ENCODE results near the gene EPB41L1. TPM values are rescaled to one million over a fixed set of nuclear protein-coding genes. Genes with fewer than 3 reads are reported as not detected.

EPB41L1 gene
- total RNA-seq, 1 experiment from 2014 or later, result 38.7 TPM

DNA sequence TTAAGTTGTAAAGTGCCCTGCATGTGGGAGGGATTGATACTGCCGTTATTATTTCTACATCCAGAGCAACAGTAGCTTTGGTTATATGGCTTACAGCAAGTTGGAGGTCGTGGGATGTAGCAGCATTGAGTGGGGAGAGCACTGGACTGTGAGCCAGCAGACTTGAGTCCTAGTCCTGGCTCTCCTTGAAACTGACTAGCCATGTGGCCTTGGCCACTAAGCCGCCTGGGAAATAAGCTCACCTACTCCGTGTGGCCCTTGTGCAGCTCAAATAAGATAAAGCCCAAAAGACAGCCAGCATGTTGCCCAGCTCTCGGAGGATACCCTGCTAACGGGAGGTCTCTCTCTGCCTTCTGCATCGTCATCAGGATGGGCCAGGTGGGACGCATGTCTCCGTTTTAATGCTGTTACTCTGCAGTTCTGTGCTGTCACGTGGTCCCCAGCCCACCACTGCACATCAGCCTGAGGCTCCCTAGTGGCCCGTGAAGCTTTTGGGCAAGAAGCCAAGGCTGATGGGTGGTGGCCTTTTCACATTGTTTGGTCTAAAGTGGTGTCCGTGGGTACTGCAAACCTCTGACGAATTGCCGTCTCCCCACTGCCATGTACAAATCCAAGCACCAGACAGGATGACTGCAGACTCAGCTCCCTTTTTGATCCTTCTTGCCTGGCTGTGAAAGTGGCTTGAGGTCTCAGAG lies 7.9 kb downstream of the EPB41L1 start:
- H3K36me3 Mint-ChIP-seq, result no peaks in the 10 kb centered on the region
- CTCF ChIA-PET, result interaction anchor here (0.9 to 2.1 kb wide), 4 partner anchors 40 to 171 kb away, joined by 3 to 8 read pairs (median 6); no protein-coding TSS in a partner anchor

DNA sequence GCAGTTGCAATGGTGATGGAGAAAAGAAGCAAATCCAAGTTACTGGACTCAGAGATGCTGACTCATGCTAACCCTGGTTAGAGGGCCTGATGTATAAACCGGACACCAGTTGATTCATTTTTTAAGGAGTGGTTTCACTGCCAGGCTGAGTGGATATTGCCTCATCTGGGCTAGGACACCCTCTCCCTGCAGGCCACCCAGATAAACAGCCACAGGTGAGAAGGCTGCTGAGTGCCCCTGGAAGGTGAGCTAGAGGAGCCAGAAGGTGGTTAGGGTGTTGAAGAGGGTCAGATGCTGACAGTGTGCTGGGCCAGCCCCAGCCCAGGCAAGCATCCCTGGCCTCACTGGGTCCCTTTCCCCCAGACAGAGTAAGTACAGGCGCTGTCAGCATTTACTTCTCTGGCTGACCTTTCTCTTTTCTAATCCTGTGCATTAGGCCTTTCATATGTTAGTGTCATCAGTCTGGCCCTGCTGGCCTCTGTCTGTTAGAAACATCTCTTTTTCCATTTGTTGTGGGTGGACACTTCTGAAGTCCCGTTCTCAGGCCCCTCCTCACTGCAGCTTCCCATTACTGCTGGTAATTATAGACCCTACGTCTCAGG lies 13.5 kb downstream of the EPB41L1 start:
- DNase-seq (ENCODE audit: low spot score) (no peak), ATAC-seq (no peak)
- Mint-ChIP-seq H3K4me3 (no peak overlapping the region), H3K9me3 (no peaks in the 10 kb centered on the region), H3K36me3 (no peaks in the 10 kb centered on the region), H3K27me3 (ENCODE audit: low read depth) (no peaks in the 10 kb centered on the region), H3K27ac (no peak overlapping the region; the same call in 1 of the 2 replicates), H3K4me1 (peaks cover 17% of the 10 kb centered on the region)
- ChIA-PET POLR2A (no interaction called here), CTCF (interaction anchor here (0.7 kb wide), 1 partner anchor 177 kb away, joined by 3 read pairs; no protein-coding TSS in a partner anchor)
- TF ChIP-seq RORB (CRISPR knock-in tag; IDR thresholded peaks at IDR 0.05) (no peak), ZBTB21 (CRISPR knock-in tag; IDR thresholded peaks at IDR 0.05; ENCODE audit: borderline replicate concordance) (no peak)
- TF ChIP-seq, protein P1, sequence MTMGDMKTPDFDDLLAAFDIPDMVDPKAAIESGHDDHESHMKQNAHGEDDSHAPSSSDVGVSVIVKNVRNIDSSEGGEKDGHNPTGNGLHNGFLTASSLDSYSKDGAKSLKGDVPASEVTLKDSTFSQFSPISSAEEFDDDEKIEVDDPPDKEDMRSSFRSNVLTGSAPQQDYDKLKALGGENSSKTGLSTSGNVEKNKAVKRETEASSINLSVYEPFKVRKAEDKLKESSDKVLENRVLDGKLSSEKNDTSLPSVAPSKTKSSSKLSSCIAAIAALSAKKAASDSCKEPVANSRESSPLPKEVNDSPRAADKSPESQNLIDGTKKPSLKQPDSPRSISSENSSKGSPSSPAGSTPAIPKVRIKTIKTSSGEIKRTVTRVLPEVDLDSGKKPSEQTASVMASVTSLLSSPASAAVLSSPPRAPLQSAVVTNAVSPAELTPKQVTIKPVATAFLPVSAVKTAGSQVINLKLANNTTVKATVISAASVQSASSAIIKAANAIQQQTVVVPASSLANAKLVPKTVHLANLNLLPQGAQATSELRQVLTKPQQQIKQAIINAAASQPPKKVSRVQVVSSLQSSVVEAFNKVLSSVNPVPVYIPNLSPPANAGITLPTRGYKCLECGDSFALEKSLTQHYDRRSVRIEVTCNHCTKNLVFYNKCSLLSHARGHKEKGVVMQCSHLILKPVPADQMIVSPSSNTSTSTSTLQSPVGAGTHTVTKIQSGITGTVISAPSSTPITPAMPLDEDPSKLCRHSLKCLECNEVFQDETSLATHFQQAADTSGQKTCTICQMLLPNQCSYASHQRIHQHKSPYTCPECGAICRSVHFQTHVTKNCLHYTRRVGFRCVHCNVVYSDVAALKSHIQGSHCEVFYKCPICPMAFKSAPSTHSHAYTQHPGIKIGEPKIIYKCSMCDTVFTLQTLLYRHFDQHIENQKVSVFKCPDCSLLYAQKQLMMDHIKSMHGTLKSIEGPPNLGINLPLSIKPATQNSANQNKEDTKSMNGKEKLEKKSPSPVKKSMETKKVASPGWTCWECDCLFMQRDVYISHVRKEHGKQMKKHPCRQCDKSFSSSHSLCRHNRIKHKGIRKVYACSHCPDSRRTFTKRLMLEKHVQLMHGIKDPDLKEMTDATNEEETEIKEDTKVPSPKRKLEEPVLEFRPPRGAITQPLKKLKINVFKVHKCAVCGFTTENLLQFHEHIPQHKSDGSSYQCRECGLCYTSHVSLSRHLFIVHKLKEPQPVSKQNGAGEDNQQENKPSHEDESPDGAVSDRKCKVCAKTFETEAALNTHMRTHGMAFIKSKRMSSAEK (CRISPR knock-in tag; IDR thresholded peaks at IDR 0.05; ENCODE audit: borderline replicate concordance), result no peak

More for the DNA sequence above, 7.9 kb downstream of the EPB41L1 start:
- ATAC-seq, result no peak
- POLR2A ChIA-PET, result no interaction called here
- Mint-ChIP-seq H3K4me3 (no peak overlapping the region), H3K27ac (no peak overlapping the region), H3K9me3 (no peaks in the 10 kb centered on the region), H3K4me1 (no peaks in the 10 kb centered on the region), H3K27me3 (ENCODE audit: low read depth) (no peaks in the 10 kb centered on the region)
- no peak for DNase-seq (ENCODE audit: low spot score)
- TF ChIP-seq, protein P2, sequence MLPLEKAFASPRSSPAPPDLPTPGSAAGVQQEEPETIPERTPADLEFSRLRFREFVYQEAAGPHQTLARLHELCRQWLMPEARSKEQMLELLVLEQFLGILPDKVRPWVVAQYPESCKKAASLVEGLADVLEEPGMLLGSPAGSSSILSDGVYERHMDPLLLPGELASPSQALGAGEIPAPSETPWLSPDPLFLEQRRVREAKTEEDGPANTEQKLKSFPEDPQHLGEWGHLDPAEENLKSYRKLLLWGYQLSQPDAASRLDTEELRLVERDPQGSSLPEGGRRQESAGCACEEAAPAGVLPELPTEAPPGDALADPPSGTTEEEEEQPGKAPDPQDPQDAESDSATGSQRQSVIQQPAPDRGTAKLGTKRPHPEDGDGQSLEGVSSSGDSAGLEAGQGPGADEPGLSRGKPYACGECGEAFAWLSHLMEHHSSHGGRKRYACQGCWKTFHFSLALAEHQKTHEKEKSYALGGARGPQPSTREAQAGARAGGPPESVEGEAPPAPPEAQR (CRISPR knock-in tag; IDR thresholded peaks at IDR 0.05), result no peak
- no peak for TF ChIP-seq CREM (CRISPR knock-in tag; IDR thresholded peaks at IDR 0.05)
- TF ChIP-seq ETV6 (CRISPR knock-in tag; IDR thresholded peaks at IDR 0.05), result no peak
- TF ChIP-seq ZBTB21 (CRISPR knock-in tag; IDR thresholded peaks at IDR 0.05; ENCODE audit: borderline replicate concordance), result no peak
- TF ChIP-seq, protein P1 (CRISPR knock-in tag; IDR thresholded peaks at IDR 0.05; ENCODE audit: borderline replicate concordance), result no peak

DNA sequence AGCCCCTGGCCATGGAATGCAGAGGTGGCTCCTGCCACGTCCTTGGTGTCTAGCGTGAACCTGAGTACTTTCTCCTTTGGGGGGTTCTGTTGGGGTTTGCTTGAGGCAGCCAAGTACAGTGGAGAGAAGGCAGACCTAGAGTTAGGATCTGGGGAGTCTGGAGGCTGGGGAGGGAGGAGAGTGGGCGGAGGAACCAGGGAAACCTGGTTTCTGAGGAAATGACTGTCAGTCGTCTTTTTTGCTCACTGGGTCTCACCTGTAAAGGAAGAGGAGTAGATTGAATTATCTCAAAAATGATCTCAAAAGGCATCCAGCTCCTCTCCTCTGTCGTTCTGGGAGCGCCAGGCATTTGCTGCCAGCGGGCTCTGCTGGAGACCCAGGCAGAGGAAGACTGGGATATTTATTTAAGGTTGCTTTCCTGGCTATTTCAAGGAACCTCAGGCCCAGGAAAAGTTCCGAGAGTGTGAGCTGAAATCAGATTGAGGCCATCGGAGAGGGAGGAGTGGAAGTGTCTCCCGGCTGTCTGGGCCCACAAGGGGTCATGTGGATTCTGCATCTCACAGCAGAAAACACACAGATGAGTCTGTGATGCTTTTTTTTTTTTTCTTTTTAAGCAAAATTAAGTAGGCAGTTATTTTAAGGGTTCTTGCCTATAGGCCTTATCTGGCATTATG lies 16.1 kb downstream of the EPB41L1 start:
- Mint-ChIP-seq H3K9me3 (no peaks in the 10 kb centered on the region), H3K4me3 (no peak overlapping the region), H3K27ac (no peak overlapping the region), H3K27me3 (ENCODE audit: low read depth) (no peaks in the 10 kb centered on the region), H3K36me3 (no peaks in the 10 kb centered on the region), H3K4me1 (peaks cover 26% of the 10 kb centered on the region)
- ChIA-PET CTCF (interaction anchor here (1.0 to 3.5 kb wide), 3 partner anchors 29 to 178 kb away, joined by 3 to 20 read pairs (median 4); no protein-coding TSS in a partner anchor), POLR2A (no interaction called here)
- DNase-seq (ENCODE audit: low spot score) (no peak), ATAC-seq (no peak)
- no peak for TF ChIP-seq ZBTB21 (CRISPR knock-in tag; IDR thresholded peaks at IDR 0.05; ENCODE audit: borderline replicate concordance)
- TF ChIP-seq, protein P3, sequence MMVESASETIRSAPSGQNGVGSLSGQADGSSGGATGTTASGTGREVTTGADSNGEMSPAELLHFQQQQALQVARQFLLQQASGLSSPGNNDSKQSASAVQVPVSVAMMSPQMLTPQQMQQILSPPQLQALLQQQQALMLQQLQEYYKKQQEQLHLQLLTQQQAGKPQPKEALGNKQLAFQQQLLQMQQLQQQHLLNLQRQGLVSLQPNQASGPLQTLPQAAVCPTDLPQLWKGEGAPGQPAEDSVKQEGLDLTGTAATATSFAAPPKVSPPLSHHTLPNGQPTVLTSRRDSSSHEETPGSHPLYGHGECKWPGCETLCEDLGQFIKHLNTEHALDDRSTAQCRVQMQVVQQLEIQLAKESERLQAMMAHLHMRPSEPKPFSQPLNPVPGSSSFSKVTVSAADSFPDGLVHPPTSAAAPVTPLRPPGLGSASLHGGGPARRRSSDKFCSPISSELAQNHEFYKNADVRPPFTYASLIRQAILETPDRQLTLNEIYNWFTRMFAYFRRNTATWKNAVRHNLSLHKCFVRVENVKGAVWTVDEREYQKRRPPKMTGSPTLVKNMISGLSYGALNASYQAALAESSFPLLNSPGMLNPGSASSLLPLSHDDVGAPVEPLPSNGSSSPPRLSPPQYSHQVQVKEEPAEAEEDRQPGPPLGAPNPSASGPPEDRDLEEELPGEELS (CRISPR knock-in tag; IDR thresholded peaks at IDR 0.05), result no peak
- no peak for TF ChIP-seq JUN (CRISPR knock-in tag; IDR thresholded peaks at IDR 0.05)
- no peak for TF ChIP-seq GTF2I (CRISPR knock-in tag; conservative IDR thresholded peaks at IDR 0.05)
- TF ChIP-seq CBFB (CRISPR knock-in tag; IDR thresholded peaks at IDR 0.05; ENCODE audit: low read depth), result no peak
- no peak for TF ChIP-seq GABPB1 (CRISPR knock-in tag; IDR thresholded peaks at IDR 0.05)
- TF ChIP-seq, protein P4, sequence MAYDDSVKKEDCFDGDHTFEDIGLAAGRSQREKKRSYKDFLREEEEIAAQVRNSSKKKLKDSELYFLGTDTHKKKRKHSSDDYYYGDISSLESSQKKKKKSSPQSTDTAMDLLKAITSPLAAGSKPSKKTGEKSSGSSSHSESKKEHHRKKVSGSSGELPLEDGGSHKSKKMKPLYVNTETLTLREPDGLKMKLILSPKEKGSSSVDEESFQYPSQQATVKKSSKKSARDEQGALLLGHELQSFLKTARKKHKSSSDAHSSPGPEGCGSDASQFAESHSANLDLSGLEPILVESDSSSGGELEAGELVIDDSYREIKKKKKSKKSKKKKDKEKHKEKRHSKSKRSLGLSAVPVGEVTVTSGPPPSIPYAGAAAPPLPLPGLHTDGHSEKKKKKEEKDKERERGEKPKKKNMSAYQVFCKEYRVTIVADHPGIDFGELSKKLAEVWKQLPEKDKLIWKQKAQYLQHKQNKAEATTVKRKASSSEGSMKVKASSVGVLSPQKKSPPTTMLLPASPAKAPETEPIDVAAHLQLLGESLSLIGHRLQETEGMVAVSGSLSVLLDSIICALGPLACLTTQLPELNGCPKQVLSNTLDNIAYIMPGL (CRISPR knock-in tag; IDR thresholded peaks at IDR 0.05), result no peak
- no peak for TF ChIP-seq TEAD4 (CRISPR knock-in tag; IDR thresholded peaks at IDR 0.05)
